ENCODE measurements around the gene OSBPL2.

The OSBPL2 gene

DNA sequence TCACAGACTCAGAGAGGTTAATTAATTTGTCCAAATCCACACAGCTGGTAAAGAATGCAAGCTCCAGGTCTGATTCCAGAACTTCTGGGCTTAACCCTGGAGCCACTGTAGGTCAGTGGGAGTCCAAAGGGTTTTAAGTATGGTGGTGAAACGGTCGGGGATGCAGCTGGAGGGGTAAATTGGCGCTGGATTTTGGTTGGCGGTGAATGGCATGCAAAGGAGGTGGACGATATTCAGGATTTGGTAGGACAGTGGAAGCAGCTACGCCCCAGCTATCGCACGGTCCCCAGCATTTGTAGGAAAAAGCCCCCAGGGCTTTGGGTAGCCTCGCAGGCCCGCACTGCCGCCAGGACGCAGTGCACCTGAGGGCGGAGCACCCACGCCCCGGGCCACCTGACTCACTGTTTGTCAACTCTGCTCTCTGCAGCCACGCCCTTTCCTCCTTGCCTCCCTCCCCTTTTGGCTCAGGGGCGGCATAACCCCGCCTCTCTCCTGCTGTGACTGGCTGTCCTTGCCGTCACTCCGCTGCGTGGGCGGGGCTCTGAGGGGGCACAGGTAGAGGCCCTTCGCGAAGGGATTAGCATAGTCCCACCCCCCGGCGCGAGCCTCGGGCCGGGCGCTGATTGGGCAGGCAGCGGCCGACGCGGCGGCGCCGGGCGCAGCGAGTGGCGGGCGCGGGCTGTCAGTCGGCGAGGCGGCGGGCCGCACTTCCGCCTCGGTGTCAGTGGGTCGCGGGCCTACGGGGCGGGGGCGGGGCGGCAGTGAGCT lies at the start of gene OSBPL2 (continued):
- no peak for TF ChIP-seq ZNF488 (tag by site-specific recombination; IDR thresholded peaks at IDR 0.05)
- TF ChIP-seq ZNF600 (tag by site-specific recombination; IDR thresholded peaks at IDR 0.05) = no peak
- no peak for TF ChIP-seq ZNF621 (tag by site-specific recombination; IDR thresholded peaks at IDR 0.05)
- TF ChIP-seq, protein P1, sequence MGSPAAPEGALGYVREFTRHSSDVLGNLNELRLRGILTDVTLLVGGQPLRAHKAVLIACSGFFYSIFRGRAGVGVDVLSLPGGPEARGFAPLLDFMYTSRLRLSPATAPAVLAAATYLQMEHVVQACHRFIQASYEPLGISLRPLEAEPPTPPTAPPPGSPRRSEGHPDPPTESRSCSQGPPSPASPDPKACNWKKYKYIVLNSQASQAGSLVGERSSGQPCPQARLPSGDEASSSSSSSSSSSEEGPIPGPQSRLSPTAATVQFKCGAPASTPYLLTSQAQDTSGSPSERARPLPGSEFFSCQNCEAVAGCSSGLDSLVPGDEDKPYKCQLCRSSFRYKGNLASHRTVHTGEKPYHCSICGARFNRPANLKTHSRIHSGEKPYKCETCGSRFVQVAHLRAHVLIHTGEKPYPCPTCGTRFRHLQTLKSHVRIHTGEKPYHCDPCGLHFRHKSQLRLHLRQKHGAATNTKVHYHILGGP (tag by site-specific recombination; IDR thresholded peaks at IDR 0.05) = no peak
- no peak for TF ChIP-seq ZNF266 (tag by site-specific recombination; IDR thresholded peaks at IDR 0.05; ENCODE audit: low read depth)
- no peak for TF ChIP-seq CTCF (tag by site-specific recombination; IDR thresholded peaks at IDR 0.05)
- no peak for TF ChIP-seq OVOL3 (tag by site-specific recombination; IDR thresholded peaks at IDR 0.05)
- TF ChIP-seq, protein P2, sequence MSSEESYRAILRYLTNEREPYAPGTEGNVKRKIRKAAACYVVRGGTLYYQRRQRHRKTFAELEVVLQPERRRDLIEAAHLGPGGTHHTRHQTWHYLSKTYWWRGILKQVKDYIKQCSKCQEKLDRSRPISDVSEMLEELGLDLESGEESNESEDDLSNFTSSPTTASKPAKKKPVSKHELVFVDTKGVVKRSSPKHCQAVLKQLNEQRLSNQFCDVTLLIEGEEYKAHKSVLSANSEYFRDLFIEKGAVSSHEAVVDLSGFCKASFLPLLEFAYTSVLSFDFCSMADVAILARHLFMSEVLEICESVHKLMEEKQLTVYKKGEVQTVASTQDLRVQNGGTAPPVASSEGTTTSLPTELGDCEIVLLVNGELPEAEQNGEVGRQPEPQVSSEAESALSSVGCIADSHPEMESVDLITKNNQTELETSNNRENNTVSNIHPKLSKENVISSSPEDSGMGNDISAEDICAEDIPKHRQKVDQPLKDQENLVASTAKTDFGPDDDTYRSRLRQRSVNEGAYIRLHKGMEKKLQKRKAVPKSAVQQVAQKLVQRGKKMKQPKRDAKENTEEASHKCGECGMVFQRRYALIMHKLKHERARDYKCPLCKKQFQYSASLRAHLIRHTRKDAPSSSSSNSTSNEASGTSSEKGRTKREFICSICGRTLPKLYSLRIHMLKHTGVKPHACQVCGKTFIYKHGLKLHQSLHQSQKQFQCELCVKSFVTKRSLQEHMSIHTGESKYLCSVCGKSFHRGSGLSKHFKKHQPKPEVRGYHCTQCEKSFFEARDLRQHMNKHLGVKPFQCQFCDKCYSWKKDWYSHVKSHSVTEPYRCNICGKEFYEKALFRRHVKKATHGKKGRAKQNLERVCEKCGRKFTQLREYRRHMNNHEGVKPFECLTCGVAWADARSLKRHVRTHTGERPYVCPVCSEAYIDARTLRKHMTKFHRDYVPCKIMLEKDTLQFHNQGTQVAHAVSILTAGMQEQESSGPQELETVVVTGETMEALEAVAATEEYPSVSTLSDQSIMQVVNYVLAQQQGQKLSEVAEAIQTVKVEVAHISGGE (tag by site-specific recombination; conservative IDR thresholded peaks at IDR 0.05; ENCODE audit: low read depth) = no peak
- TF ChIP-seq ZBTB44 (tag by site-specific recombination; IDR thresholded peaks at IDR 0.05) = no peak
- TF ChIP-seq YY1 (tag by site-specific recombination; IDR thresholded peaks at IDR 0.05) = no peak
- TF ChIP-seq HOXC10 (CRISPR knock-in tag; IDR thresholded peaks at IDR 0.05) = no peak
- TF ChIP-seq ZNF37A (tag by site-specific recombination; IDR thresholded peaks at IDR 0.05) = no peak
- TF ChIP-seq SETDB1 (IDR thresholded peaks at IDR 0.05; ENCODE audit: insufficient read length, low read length) = no peak
- TF ChIP-seq ZNF514 (tag by site-specific recombination; IDR thresholded peaks at IDR 0.05) = no peak
- TF ChIP-seq ZNF518A (tag by site-specific recombination; conservative IDR thresholded peaks at IDR 0.05; ENCODE audit: low read depth) = no peak
- TF ChIP-seq MYNN (tag by site-specific recombination; IDR thresholded peaks at IDR 0.05; ENCODE audit: borderline replicate concordance) = no peak
- TF ChIP-seq ZNF324 (tag by site-specific recombination; IDR thresholded peaks at IDR 0.05) = no peak
- no peak for TF ChIP-seq ZNF48 (tag by site-specific recombination; IDR thresholded peaks at IDR 0.05)
- TF ChIP-seq SCRT2 (tag by site-specific recombination; IDR thresholded peaks at IDR 0.05) = 0 out of 2 replicates have a peak, but pooled peaks have one; percentile 36
- no peak for TF ChIP-seq ZNF530 (tag by site-specific recombination; IDR thresholded peaks at IDR 0.05; ENCODE audit: low read depth)
- TF ChIP-seq, protein P3, sequence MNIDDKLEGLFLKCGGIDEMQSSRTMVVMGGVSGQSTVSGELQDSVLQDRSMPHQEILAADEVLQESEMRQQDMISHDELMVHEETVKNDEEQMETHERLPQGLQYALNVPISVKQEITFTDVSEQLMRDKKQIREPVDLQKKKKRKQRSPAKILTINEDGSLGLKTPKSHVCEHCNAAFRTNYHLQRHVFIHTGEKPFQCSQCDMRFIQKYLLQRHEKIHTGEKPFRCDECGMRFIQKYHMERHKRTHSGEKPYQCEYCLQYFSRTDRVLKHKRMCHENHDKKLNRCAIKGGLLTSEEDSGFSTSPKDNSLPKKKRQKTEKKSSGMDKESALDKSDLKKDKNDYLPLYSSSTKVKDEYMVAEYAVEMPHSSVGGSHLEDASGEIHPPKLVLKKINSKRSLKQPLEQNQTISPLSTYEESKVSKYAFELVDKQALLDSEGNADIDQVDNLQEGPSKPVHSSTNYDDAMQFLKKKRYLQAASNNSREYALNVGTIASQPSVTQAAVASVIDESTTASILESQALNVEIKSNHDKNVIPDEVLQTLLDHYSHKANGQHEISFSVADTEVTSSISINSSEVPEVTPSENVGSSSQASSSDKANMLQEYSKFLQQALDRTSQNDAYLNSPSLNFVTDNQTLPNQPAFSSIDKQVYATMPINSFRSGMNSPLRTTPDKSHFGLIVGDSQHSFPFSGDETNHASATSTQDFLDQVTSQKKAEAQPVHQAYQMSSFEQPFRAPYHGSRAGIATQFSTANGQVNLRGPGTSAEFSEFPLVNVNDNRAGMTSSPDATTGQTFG (tag by site-specific recombination; IDR thresholded peaks at IDR 0.05; ENCODE audit: borderline replicate concordance) = no peak
- no peak for TF ChIP-seq ZNF214 (tag by site-specific recombination; IDR thresholded peaks at IDR 0.05; ENCODE audit: borderline replicate concordance)

Data from HEK293 (cell line).